Measurements from ENCODE around the gene ANKRA2. TPM values are rescaled to one million over a fixed set of nuclear protein-coding genes. Genes with fewer than 3 reads are reported as not detected.

The ANKRA2 gene
- polyA plus RNA-seq, 1 of the 3 experiments (the other 2 are of a cell fraction) = 14.5 TPM

- Histone ChIP-seq H3K9me2 (no peaks in the 10 kb centered on the region), H3K27ac (ENCODE audit: low read depth in 2 of 2, low read length in 1 of 2) (no peak overlapping the region), H3K9me3 (no peaks in the 10 kb centered on the region), H3K36me3 (replicated peaks in 1 of 2; ENCODE audit: control insufficient read depth in 1 of 2, insufficient read depth in 2 of 2, low read length in 1 of 2) (no peaks in the 10 kb centered on the region), H3K27me3 (ENCODE audit: insufficient read depth) (no peaks in the 10 kb centered on the region), H3K4me1 (ENCODE audit: control insufficient read depth in 1 of 2, insufficient read depth in 2 of 2, low read depth in 1 of 2, low read length in 1 of 2) (no peaks in the 10 kb centered on the region; a peak in 1 of 4 replicates), H3F3A (replicated peaks; ENCODE audit: insufficient read depth) (peaks cover 5% of the 10 kb centered on the region), H3K4me3 (ENCODE audit: low read depth in 2 of 2, low read length in 1 of 2) (no peak overlapping the region), H3K9ac (no peak overlapping the region), H3K79me2 (ENCODE audit: insufficient read depth) (no peaks in the 10 kb centered on the region), H4K20me1 (ENCODE audit: insufficient read depth) (no peaks in the 10 kb centered on the region), H3K4me2 (no peak overlapping the region), H2AFZ (ENCODE audit: low read depth) (no peak overlapping the region)
- CTCF ChIA-PET = interaction anchor here (9.8 kb wide), 1 partner anchor 13 kb away, joined by 100 read pairs; no protein-coding TSS in a partner anchor
- WGBS (ENCODE audit: low lambda C conversion rate) = 58% methylated on average over 1 of the region's 1 CpG
- POLR2A ChIA-PET = no interaction called here
- TF ChIP-seq TAF1 (IDR thresholded peaks at IDR 0.05; ENCODE audit: borderline replicate concordance, low read depth, low read length) (no peak), EP300 (IDR thresholded peaks at IDR 0.05; ENCODE audit: borderline replicate concordance in 1 of 2, low read depth in 1 of 2, low read length in 1 of 2) (no peak), GATA2 (CRISPR knock-in tag; IDR thresholded peaks at IDR 0.05) (no peak), JUND (IDR thresholded peaks at IDR 0.05) (no peak), YY1 (IDR thresholded peaks at IDR 0.05; ENCODE audit: low read depth) (no peak), ELF1 (IDR thresholded peaks at IDR 0.05) (no peak), RCOR1 (IDR thresholded peaks at IDR 0.05; ENCODE audit: low read length) (no peak), MAX (IDR thresholded peaks at IDR 0.05; ENCODE audit: low read depth) (no peak), FOXM1 (IDR thresholded peaks at IDR 0.05; ENCODE audit: low read depth) (no peak), TCF12 (IDR thresholded peaks at IDR 0.05) (no peak), NRF1 (IDR thresholded peaks at IDR 0.05; ENCODE audit: low read depth, low read length) (no peak), FOSL2 (IDR thresholded peaks at IDR 0.05; ENCODE audit: borderline replicate concordance, low read depth) (no peak), POLR2AphosphoS5 (IDR thresholded peaks at IDR 0.05; ENCODE audit: low read depth, low read length) (no peak), RAD21 (IDR thresholded peaks at IDR 0.05; ENCODE audit: low read length) (no peak), TEAD4 (IDR thresholded peaks at IDR 0.05; ENCODE audit: borderline replicate concordance, insufficient read depth) (no peak)
- TF ChIP-seq, protein P1, sequence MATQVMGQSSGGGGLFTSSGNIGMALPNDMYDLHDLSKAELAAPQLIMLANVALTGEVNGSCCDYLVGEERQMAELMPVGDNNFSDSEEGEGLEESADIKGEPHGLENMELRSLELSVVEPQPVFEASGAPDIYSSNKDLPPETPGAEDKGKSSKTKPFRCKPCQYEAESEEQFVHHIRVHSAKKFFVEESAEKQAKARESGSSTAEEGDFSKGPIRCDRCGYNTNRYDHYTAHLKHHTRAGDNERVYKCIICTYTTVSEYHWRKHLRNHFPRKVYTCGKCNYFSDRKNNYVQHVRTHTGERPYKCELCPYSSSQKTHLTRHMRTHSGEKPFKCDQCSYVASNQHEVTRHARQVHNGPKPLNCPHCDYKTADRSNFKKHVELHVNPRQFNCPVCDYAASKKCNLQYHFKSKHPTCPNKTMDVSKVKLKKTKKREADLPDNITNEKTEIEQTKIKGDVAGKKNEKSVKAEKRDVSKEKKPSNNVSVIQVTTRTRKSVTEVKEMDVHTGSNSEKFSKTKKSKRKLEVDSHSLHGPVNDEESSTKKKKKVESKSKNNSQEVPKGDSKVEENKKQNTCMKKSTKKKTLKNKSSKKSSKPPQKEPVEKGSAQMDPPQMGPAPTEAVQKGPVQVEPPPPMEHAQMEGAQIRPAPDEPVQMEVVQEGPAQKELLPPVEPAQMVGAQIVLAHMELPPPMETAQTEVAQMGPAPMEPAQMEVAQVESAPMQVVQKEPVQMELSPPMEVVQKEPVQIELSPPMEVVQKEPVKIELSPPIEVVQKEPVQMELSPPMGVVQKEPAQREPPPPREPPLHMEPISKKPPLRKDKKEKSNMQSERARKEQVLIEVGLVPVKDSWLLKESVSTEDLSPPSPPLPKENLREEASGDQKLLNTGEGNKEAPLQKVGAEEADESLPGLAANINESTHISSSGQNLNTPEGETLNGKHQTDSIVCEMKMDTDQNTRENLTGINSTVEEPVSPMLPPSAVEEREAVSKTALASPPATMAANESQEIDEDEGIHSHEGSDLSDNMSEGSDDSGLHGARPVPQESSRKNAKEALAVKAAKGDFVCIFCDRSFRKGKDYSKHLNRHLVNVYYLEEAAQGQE (IDR thresholded peaks at IDR 0.05; ENCODE audit: low read depth, low read length) = no peak
- TF ChIP-seq, protein P2, sequence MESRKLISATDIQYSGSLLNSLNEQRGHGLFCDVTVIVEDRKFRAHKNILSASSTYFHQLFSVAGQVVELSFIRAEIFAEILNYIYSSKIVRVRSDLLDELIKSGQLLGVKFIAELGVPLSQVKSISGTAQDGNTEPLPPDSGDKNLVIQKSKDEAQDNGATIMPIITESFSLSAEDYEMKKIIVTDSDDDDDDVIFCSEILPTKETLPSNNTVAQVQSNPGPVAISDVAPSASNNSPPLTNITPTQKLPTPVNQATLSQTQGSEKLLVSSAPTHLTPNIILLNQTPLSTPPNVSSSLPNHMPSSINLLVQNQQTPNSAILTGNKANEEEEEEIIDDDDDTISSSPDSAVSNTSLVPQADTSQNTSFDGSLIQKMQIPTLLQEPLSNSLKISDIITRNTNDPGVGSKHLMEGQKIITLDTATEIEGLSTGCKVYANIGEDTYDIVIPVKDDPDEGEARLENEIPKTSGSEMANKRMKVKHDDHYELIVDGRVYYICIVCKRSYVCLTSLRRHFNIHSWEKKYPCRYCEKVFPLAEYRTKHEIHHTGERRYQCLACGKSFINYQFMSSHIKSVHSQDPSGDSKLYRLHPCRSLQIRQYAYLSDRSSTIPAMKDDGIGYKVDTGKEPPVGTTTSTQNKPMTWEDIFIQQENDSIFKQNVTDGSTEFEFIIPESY (IDR thresholded peaks at IDR 0.05; ENCODE audit: borderline replicate concordance, low read depth) = no peak
- TF ChIP-seq, protein P3, sequence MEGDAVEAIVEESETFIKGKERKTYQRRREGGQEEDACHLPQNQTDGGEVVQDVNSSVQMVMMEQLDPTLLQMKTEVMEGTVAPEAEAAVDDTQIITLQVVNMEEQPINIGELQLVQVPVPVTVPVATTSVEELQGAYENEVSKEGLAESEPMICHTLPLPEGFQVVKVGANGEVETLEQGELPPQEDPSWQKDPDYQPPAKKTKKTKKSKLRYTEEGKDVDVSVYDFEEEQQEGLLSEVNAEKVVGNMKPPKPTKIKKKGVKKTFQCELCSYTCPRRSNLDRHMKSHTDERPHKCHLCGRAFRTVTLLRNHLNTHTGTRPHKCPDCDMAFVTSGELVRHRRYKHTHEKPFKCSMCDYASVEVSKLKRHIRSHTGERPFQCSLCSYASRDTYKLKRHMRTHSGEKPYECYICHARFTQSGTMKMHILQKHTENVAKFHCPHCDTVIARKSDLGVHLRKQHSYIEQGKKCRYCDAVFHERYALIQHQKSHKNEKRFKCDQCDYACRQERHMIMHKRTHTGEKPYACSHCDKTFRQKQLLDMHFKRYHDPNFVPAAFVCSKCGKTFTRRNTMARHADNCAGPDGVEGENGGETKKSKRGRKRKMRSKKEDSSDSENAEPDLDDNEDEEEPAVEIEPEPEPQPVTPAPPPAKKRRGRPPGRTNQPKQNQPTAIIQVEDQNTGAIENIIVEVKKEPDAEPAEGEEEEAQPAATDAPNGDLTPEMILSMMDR (IDR thresholded peaks at IDR 0.05) = no peak
- TF ChIP-seq, protein P4, sequence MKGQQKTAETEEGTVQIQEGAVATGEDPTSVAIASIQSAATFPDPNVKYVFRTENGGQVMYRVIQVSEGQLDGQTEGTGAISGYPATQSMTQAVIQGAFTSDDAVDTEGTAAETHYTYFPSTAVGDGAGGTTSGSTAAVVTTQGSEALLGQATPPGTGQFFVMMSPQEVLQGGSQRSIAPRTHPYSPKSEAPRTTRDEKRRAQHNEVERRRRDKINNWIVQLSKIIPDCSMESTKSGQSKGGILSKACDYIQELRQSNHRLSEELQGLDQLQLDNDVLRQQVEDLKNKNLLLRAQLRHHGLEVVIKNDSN (IDR thresholded peaks at IDR 0.05; ENCODE audit: borderline replicate concordance, low read depth) = no peak
- TF ChIP-seq, protein P5, sequence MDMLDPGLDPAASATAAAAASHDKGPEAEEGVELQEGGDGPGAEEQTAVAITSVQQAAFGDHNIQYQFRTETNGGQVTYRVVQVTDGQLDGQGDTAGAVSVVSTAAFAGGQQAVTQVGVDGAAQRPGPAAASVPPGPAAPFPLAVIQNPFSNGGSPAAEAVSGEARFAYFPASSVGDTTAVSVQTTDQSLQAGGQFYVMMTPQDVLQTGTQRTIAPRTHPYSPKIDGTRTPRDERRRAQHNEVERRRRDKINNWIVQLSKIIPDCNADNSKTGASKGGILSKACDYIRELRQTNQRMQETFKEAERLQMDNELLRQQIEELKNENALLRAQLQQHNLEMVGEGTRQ (IDR thresholded peaks at IDR 0.05; ENCODE audit: borderline replicate concordance, low read depth, low read length) = no peak
- no peak for DNase-seq
These were observed 41.6 kb downstream of the ANKRA2 start for GRCh38 chr5:73523861-73524260.

Measured in SK-N-SH (cell line).